ENCODE data around the gene SUPT5H. TPM values are rescaled to one million over a fixed set of nuclear protein-coding genes. Genes with fewer than 3 reads are reported as not detected.

Gene SUPT5H
- total and polyA plus RNA-seq, 2 of the 13 experiments (the other 11 are each of a cell fraction or from before 2014, with no cell fraction given), result 48.2 to 51.7 TPM

GRCh38 chr19:39407660-39408391 lies 37.6 kb upstream of the SUPT5H start (continued):
- TF ChIP-seq HMGXB3 (CRISPR knock-in tag; IDR thresholded peaks at IDR 0.05; ENCODE audit: borderline replicate concordance), result no peak
- TF ChIP-seq ZNF780A (CRISPR knock-in tag; IDR thresholded peaks at IDR 0.05), result no peak
- no peak for TF ChIP-seq ZNF17 (CRISPR knock-in tag; IDR thresholded peaks at IDR 0.05)
- no peak for TF ChIP-seq TCF7 (IDR thresholded peaks at IDR 0.05; ENCODE audit: low read depth)
- TF ChIP-seq ZNF552 (CRISPR knock-in tag; IDR thresholded peaks at IDR 0.05; ENCODE audit: borderline replicate concordance), result no peak
- no peak for TF ChIP-seq FOXA3 (CRISPR knock-in tag; IDR thresholded peaks at IDR 0.05)
- TF ChIP-seq IRF2 (CRISPR knock-in tag; IDR thresholded peaks at IDR 0.05), result no peak
- no peak for TF ChIP-seq ZMYM4 (CRISPR knock-in tag; IDR thresholded peaks at IDR 0.05)
- no peak for TF ChIP-seq XRCC5 (optimal IDR thresholded peaks at IDR 0.05; ENCODE audit: low read length)
- TF ChIP-seq KDM3A (CRISPR knock-in tag; IDR thresholded peaks at IDR 0.05; ENCODE audit: low read depth), result no peak
- TF ChIP-seq TEAD3 (CRISPR knock-in tag; optimal IDR thresholded peaks at IDR 0.05; ENCODE audit: borderline replicate concordance), result no peak
- peak in 1 of 2 experiments; percentile 16; a peak in 1 of 4 replicates for TF ChIP-seq HMGXB4 (CRISPR knock-in tag; IDR thresholded peaks at IDR 0.05; ENCODE audit: borderline replicate concordance in 1 of 2, low read depth in 1 of 2)
- no peak for TF ChIP-seq ZNF704 (CRISPR knock-in tag; IDR thresholded peaks at IDR 0.05; ENCODE audit: borderline replicate concordance)
- TF ChIP-seq CREBL2 (CRISPR knock-in tag; IDR thresholded peaks at IDR 0.05; ENCODE audit: borderline replicate concordance), result no peak
- no peak for TF ChIP-seq PHF20 (CRISPR knock-in tag; IDR thresholded peaks at IDR 0.05)
- TF ChIP-seq FOXO1 (CRISPR knock-in tag; IDR thresholded peaks at IDR 0.05), result no peak
- TF ChIP-seq ZFP37 (CRISPR knock-in tag; IDR thresholded peaks at IDR 0.05; ENCODE audit: borderline replicate concordance), result no peak
- TF ChIP-seq ELF1 (CRISPR knock-in tag; IDR thresholded peaks at IDR 0.05), result no peak
- no peak for TF ChIP-seq PAF1 (CRISPR knock-in tag; IDR thresholded peaks at IDR 0.05)
- TF ChIP-seq MATR3 (CRISPR knock-in tag; IDR thresholded peaks at IDR 0.05), result no peak
- no peak for TF ChIP-seq PAWR (CRISPR knock-in tag; IDR thresholded peaks at IDR 0.05; ENCODE audit: borderline replicate concordance)
- no peak for TF ChIP-seq SETDB1 (CRISPR knock-in tag; IDR thresholded peaks at IDR 0.05; ENCODE audit: borderline replicate concordance)
- no peak for TF ChIP-seq ZZZ3 (CRISPR knock-in tag; IDR thresholded peaks at IDR 0.05; ENCODE audit: borderline replicate concordance)
- no peak for TF ChIP-seq HCFC1 (IDR thresholded peaks at IDR 0.05; ENCODE audit: low read depth, low read length)
